ENCODE measurements around the gene ST8SIA5.

Gene ST8SIA5

DNA sequence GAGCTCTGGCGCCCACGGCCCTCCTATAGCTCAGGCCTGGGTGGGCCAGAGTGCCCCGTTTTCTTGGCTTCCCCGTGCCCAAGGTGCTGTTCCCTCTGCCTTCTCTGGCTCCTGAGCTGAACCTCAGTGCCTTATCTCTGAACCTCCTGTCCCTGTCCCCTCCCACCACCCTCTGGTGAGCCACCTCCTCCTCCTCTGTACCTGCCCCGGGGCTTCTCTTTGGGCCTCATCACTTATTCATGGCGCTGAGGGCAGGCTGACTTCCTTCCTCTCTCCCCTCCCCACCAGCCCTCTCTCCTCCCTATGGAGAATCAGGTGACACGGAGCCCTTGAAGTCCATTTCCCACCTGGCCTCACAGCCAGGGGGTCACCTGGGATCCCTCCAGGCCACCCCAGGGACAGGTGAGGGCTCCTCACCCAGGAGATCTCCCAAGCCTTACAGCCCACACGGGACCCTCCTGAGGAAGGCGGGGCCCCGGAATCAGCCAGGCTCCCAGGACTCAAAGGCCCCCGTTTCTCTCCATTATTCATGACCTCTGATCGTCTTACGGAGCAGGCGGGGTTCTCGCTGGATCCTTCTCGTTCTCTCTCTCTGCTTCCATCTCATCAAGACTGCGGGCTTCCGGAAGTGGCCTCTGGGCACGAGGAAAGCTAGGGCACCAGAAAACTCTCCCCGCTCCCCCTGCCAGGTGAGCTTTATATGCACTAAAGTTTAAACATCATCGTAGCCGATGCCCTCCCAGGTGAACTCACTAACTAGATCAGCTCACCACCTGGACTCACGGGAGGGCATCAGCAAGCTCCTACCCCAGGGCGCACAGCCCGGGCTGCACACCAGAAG, 99.5 kb downstream of the ST8SIA5 start, which contains the start of gene LOXHD1:
Gene LOXHD1 (minus strand): TSS at position 106 of the 841 bp plus-strand sequence. CDS start 187 bp downstream, outside the sequence.
- H3K9me2 ChIP-seq (ENCODE audit: low read depth, low read length) = no peaks in the 10 kb centered on the region
- H3K36me3 ChIP-seq (ENCODE audit: insufficient read depth, low read length) = no peaks in the 10 kb centered on the region
- H3K9me3 ChIP-seq (ENCODE audit: low read length) = no peaks in the 10 kb centered on the region
- no peak for TF ChIP-seq EZH2 (IDR thresholded peaks at IDR 0.05; ENCODE audit: borderline replicate concordance, low read length)
- TF ChIP-seq, protein P1, sequence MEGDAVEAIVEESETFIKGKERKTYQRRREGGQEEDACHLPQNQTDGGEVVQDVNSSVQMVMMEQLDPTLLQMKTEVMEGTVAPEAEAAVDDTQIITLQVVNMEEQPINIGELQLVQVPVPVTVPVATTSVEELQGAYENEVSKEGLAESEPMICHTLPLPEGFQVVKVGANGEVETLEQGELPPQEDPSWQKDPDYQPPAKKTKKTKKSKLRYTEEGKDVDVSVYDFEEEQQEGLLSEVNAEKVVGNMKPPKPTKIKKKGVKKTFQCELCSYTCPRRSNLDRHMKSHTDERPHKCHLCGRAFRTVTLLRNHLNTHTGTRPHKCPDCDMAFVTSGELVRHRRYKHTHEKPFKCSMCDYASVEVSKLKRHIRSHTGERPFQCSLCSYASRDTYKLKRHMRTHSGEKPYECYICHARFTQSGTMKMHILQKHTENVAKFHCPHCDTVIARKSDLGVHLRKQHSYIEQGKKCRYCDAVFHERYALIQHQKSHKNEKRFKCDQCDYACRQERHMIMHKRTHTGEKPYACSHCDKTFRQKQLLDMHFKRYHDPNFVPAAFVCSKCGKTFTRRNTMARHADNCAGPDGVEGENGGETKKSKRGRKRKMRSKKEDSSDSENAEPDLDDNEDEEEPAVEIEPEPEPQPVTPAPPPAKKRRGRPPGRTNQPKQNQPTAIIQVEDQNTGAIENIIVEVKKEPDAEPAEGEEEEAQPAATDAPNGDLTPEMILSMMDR (IDR thresholded peaks at IDR 0.05; ENCODE audit: low read length) = no peak
- H3K4me2 ChIP-seq (ENCODE audit: low read length) = no peak within 1 kb of the TSS
- H3K27me3 ChIP-seq (ENCODE audit: insufficient read depth, low read length) = no peaks in the 10 kb centered on the region
- no peak within 1 kb of the TSS for H3K4me3 ChIP-seq (ENCODE audit: low read depth, low read length, poor library complexity, severe bottlenecking)
- no peak within 1 kb of the TSS for H2AFZ ChIP-seq (ENCODE audit: low read length)
- no peaks in the 10 kb centered on the region for H3F3A ChIP-seq (ENCODE audit: insufficient read depth, low read length)
- no peaks in the 10 kb centered on the region for H3K4me1 ChIP-seq (ENCODE audit: insufficient read depth, low read length, severe bottlenecking)
- no peak within 1 kb of the TSS for H3K27ac ChIP-seq (ENCODE audit: low read depth, low read length, poor library complexity, severe bottlenecking)
- H4K20me1 ChIP-seq (ENCODE audit: insufficient read depth, low read length) = no peaks in the 10 kb centered on the region
- H3K79me2 ChIP-seq (ENCODE audit: insufficient read depth, low read length) = no peaks in the 10 kb centered on the region
- no peak within 1 kb of the TSS for H3K9ac ChIP-seq (ENCODE audit: low read length)

DNA sequence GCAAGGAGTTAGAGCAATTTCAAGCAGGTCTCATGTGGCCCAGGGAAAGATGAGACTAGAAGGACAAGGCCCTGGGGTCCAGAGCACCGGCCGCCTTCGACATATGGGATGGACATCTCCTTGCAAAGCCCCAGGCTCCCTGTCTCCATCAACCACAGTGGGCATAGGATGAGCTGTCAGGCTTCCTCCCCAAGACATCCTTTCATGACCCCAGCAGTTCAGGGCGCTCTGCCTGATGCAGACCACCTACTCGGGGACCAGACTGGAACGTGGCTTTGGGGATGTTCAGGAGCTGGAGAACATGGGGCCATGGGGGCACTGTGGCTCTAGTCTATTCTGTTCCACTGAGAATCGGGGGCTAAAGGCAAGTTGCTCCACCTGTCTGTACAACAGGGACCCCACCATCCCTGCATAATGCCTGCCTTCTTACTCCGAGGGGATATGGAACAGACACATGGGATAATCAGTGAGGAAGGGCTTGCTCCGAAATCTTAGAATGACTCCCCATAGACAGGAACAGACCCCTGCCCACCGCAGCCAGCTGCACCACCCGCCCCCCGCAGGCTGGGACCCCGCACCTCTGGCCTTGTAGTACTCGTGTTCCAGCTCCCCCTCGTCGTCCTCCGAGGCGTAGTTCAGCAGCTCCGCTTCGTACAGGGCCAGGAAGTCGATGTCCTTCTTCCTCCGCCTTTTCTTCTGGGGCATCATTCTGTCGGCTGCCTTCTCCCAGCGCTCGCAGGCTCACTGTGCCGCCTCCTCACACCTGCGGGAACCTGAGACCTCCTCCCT, 100.3 kb downstream of the ST8SIA5 start:
- Histone ChIP-seq H3F3A (ENCODE audit: insufficient read depth, low read length) (no peaks in the 10 kb centered on the region), H3K4me2 (ENCODE audit: low read length) (no peak overlapping the region), H2AFZ (ENCODE audit: low read length) (no peak overlapping the region), H3K9me3 (ENCODE audit: low read length) (no peaks in the 10 kb centered on the region), H3K79me2 (ENCODE audit: insufficient read depth, low read length) (no peaks in the 10 kb centered on the region), H3K9ac (ENCODE audit: low read length) (no peak overlapping the region), H3K27me3 (ENCODE audit: insufficient read depth, low read length) (no peaks in the 10 kb centered on the region), H3K4me1 (ENCODE audit: insufficient read depth, low read length, severe bottlenecking) (no peaks in the 10 kb centered on the region), H3K27ac (ENCODE audit: low read depth, low read length, poor library complexity, severe bottlenecking) (no peak overlapping the region), H3K36me3 (ENCODE audit: insufficient read depth, low read length) (no peaks in the 10 kb centered on the region), H4K20me1 (ENCODE audit: insufficient read depth, low read length) (no peaks in the 10 kb centered on the region), H3K9me2 (ENCODE audit: low read depth, low read length) (no peaks in the 10 kb centered on the region), H3K4me3 (ENCODE audit: low read depth, low read length, poor library complexity, severe bottlenecking) (no peak overlapping the region)
- TF ChIP-seq, protein P1 (IDR thresholded peaks at IDR 0.05; ENCODE audit: low read length) = no peak
- no peak for TF ChIP-seq EZH2 (IDR thresholded peaks at IDR 0.05; ENCODE audit: borderline replicate concordance, low read length)

DNA sequence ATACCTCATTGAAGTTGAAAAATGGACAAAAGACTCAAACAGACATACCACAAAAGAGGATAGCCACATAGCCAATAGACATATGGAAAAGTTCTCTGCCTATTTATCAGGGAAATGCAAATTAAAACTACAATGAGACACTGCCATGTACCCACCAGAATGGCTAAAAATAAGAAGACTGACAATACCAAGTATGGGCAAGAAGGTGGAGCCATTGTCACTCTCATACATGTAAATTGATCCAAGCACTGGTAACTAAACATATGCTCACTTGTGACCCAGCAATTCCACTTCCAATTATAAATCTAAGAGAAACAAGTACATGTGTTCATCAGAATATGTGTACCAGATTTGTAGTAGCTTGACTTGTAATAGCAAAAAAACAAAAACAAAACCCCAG, 104.5 kb downstream of the ST8SIA5 start:
- no peaks in the 10 kb centered on the region for H3K79me2 ChIP-seq (ENCODE audit: insufficient read depth, low read length)
- H3K9ac ChIP-seq (ENCODE audit: low read length) = no peak overlapping the region
- no peak overlapping the region for H3K4me3 ChIP-seq (ENCODE audit: low read depth, low read length, poor library complexity, severe bottlenecking)
- no peaks in the 10 kb centered on the region for H3K4me1 ChIP-seq (ENCODE audit: insufficient read depth, low read length, severe bottlenecking)
- H2AFZ ChIP-seq (ENCODE audit: low read length) = no peak overlapping the region
- H4K20me1 ChIP-seq (ENCODE audit: insufficient read depth, low read length) = no peaks in the 10 kb centered on the region
- no peaks in the 10 kb centered on the region for H3K9me2 ChIP-seq (ENCODE audit: low read depth, low read length)
- H3K36me3 ChIP-seq (ENCODE audit: insufficient read depth, low read length) = no peaks in the 10 kb centered on the region
- H3K27me3 ChIP-seq (ENCODE audit: insufficient read depth, low read length) = no peaks in the 10 kb centered on the region
- H3F3A ChIP-seq (ENCODE audit: insufficient read depth, low read length) = no peaks in the 10 kb centered on the region
- no peak overlapping the region for H3K27ac ChIP-seq (ENCODE audit: low read depth, low read length, poor library complexity, severe bottlenecking)
- TF ChIP-seq, protein P1 (IDR thresholded peaks at IDR 0.05; ENCODE audit: low read length) = no peak
- no peak for TF ChIP-seq EZH2 (IDR thresholded peaks at IDR 0.05; ENCODE audit: borderline replicate concordance, low read length)
- no peak overlapping the region for H3K4me2 ChIP-seq (ENCODE audit: low read length)
- H3K9me3 ChIP-seq (ENCODE audit: low read length) = no peaks in the 10 kb centered on the region

Data from OCI-LY1 (cell line).